ENCODE measurements around the gene ACKR2. TPM values are rescaled to one million over a fixed set of nuclear protein-coding genes. Genes with fewer than 3 reads are reported as not detected.

The ACKR2 gene
- total and polyA plus RNA-seq, 2 of the 13 experiments (the other 11 are each of a cell fraction or from before 2014, with no cell fraction given), result 1.1 to 1.9 TPM

- TF ChIP-seq ZNF75D (CRISPR knock-in tag; IDR thresholded peaks at IDR 0.05; ENCODE audit: borderline replicate concordance) (no peak), UBTF (CRISPR knock-in tag; IDR thresholded peaks at IDR 0.05) (peak; percentile 36), DMAP1 (CRISPR knock-in tag; IDR thresholded peaks at IDR 0.05) (peak; percentile 49; the same call in 1 of the 2 replicates), STAG1 (CRISPR knock-in tag; IDR thresholded peaks at IDR 0.05) (peak; percentile 99), CEBPG (CRISPR knock-in tag; IDR thresholded peaks at IDR 0.05) (peak; percentile 31; the same call in 1 of the 2 replicates), PATZ1 (CRISPR knock-in tag; IDR thresholded peaks at IDR 0.05) (peak; percentile 89), SMYD3 (CRISPR knock-in tag; IDR thresholded peaks at IDR 0.05) (0 out of 2 replicates have a peak, but pooled peaks have one; percentile 73), ZSCAN5A (CRISPR knock-in tag; IDR thresholded peaks at IDR 0.05; ENCODE audit: borderline replicate concordance) (0 out of 2 replicates have a peak, but pooled peaks have one; percentile 51), ZNF569 (CRISPR knock-in tag; IDR thresholded peaks at IDR 0.05; ENCODE audit: borderline replicate concordance) (no peak), ZNF670 (CRISPR knock-in tag; IDR thresholded peaks at IDR 0.05; ENCODE audit: borderline replicate concordance) (peak; percentile 57; the same call in 1 of the 2 replicates), MEF2D (CRISPR knock-in tag; IDR thresholded peaks at IDR 0.05) (0 out of 2 replicates have a peak, but pooled peaks have one; percentile 28), EZH2 (conservative IDR thresholded peaks at IDR 0.05; ENCODE audit: low read depth, low read length) (no peak), GMEB1 (CRISPR knock-in tag; IDR thresholded peaks at IDR 0.05; ENCODE audit: borderline replicate concordance) (no peak), DNMT1 (CRISPR knock-in tag; IDR thresholded peaks at IDR 0.05) (0 out of 2 replicates have a peak, but pooled peaks have one; percentile 37), BCLAF1 (IDR thresholded peaks at IDR 0.05) (no peak)
These were observed 71.6 kb downstream of the ACKR2 start (continued) for GRCh38 chr3:42880601-42881451.
